Lung (tissue), 12 donors: ENCODE measurements around the gene HEMGN. TPM values are rescaled to one million over a fixed set of nuclear protein-coding genes. Genes with fewer than 3 reads are reported as not detected.

Experiments
- ATAC-seq: fragments of 200-7000 bp; cut with Tn5 transposase; one replicate; pipeline ENCODE4 v1.9.1; 2020; ENCODE audit warnings: moderate number of reproducible peaks; ENCODE audit not compliant: insufficient read depth, low FRiP score
- DNase-seq, 3 donors: peaks; one replicate each; pipeline ENCODE4 v3.0.0-alpha.2; 2013 to 2017
- H3K27ac ChIP-seq, 2 donors: one replicate each; pipeline ENCODE4 v1.5.1; 2013; ENCODE audit warnings: mild to moderate bottlenecking in 2 of 2, moderate library complexity in 2 of 2, control low read depth in 1 of 2, inconsistent platforms in 1 of 2, low read depth in 1 of 2, low read length in 1 of 2
- H3K27me3 ChIP-seq, 3 donors: one replicate each; pipeline ENCODE4 v1.5.1; 2013; ENCODE audit warnings: low read length in 2 of 3; ENCODE audit not compliant: control insufficient read depth in 3 of 3, insufficient read depth in 3 of 3
- H3K36me3 ChIP-seq, 4 donors: one replicate each; pipeline ENCODE4 v1.5.1; 2013; ENCODE audit warnings: low read length in 4 of 4, mild to moderate bottlenecking in 1 of 4, moderate library complexity in 1 of 4; ENCODE audit not compliant: control insufficient read depth in 4 of 4, insufficient read depth in 4 of 4
- H3K4me1 ChIP-seq, 5 donors: one replicate each; pipeline ENCODE4 v1.5.1; 2013; ENCODE audit warnings: low read length in 5 of 5, mild to moderate bottlenecking in 2 of 5, moderate library complexity in 1 of 5; ENCODE audit not compliant: control insufficient read depth in 5 of 5, insufficient read depth in 5 of 5
- H3K4me3 ChIP-seq: one replicate; pipeline ENCODE4 v1.5.1; 2013; ENCODE audit warnings: mild to moderate bottlenecking, control low read depth, moderate library complexity
- H3K9ac ChIP-seq, 2 donors: one replicate each; pipeline ENCODE4 v1.5.1; 2013; ENCODE audit warnings: low read length in 2 of 2, control low read depth in 1 of 2; ENCODE audit not compliant: insufficient read depth in 1 of 2
- H3K9me3 ChIP-seq, 4 donors: one replicate each; pipeline ENCODE4 v1.5.1; 2013; ENCODE audit warnings: low read length in 3 of 4, mild to moderate bottlenecking in 1 of 4, moderate library complexity in 1 of 4; ENCODE audit not compliant: control insufficient read depth in 4 of 4, insufficient read depth in 3 of 4
- CTCF ChIP-seq: IDR thresholded peaks from 2 replicates; pipeline ENCODE4 v1.5.1; 2012; ENCODE audit warnings: mild to moderate bottlenecking; ENCODE audit errors: control extremely low read depth, extremely low read depth
- WGBS, 2 donors: extraction: QIAGEN DNeasy Blood & Tissue Kit; methylation state at CpG; one replicate each; pipeline ENCODE4 v1.1.7; 2013; 5-methylcytosine and 5-hydroxymethylcytosine counted together
- polyA plus RNA-seq, 2 donors: library from polyadenylated mRNA; stranded (reverse); fragments of 200-250 nt; gene quantifications; one replicate each; pipeline ENCODE4 v1.2.1, GENCODE V29; 2013
- total RNA-seq, 2 donors: library from RNA; depleted of rRNA in 1 of 2; stranded (reverse); fragments of >200 nt in 1 of 2; gene quantifications; one replicate each; pipeline ENCODE4 v1.2.1, GENCODE V29; 2014 to 2021
- donor health status: control.
- donor health status: control.
- donor health status: Bipolar disorder and iron deficiency.
- donor health status: healthy.
- donor health status: DM: yes; HTN: yes; CAD: no.

HEMGN gene
- total and polyA plus RNA-seq, 4 donors: 0.14 to 21.6 (median 0.31) TPM

DNA sequence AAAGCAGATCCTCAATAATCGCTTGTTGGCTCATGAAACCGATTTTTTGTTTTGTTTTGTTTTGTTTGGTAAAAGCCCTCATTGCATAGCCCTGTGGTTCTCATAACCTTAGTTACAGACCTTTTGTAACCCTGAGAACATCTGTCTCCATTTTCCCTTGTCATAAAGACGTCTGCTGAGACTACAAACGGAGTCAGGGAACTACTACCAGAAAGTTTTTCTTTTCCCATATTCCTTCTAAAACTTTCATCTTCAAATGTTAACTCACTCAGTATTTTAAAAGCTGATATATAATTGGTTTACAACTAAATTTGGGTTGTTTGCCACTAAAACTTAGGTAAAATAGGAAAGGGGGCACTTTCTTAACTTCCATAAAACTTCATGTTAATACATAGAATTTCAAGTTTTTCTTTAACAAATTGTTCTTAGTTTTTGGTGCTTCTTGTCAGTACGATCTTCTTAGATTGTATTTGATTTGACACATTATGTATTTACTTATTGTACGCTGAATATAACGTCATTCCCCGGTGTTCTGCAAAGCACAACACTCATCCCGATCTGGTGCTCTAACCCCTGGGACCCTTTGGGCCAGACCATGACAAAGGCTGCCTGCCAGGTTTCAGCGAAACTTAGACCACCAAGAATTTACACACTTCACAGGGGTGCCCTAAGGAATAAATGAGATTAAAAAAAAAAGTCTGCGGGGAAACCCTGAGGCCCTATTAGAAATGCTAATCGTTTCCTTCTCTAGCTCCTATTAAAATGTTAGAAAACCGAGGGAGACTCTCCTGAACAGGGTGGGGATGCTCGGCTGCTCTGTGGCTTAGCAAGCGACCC is 44.1 kb upstream of the HEMGN start:
- 41 to 47% methylated on average over 15 of the region's 15 CpGs for WGBS, 2 donors
- ATAC-seq (no peak), DNase-seq (peak in 2 of 3 donors; percentile 7 to 15)
- Histone ChIP-seq H3K9me3 (no peaks in the 10 kb centered on the region), H3K27me3 (no peaks in the 10 kb centered on the region), H3K4me1 (peaks cover 0 to 20% (median 10%) of the 10 kb centered on the region in 5 donors), H3K36me3 (no peaks in the 10 kb centered on the region), H3K27ac (peak overlapping the region; percentile 69 to 81), H3K4me3 (peak overlapping the region; percentile 42), H3K9ac (peak overlapping the region in 1 of 2 donors; percentile 44)
- no peak for TF ChIP-seq CTCF

DNA sequence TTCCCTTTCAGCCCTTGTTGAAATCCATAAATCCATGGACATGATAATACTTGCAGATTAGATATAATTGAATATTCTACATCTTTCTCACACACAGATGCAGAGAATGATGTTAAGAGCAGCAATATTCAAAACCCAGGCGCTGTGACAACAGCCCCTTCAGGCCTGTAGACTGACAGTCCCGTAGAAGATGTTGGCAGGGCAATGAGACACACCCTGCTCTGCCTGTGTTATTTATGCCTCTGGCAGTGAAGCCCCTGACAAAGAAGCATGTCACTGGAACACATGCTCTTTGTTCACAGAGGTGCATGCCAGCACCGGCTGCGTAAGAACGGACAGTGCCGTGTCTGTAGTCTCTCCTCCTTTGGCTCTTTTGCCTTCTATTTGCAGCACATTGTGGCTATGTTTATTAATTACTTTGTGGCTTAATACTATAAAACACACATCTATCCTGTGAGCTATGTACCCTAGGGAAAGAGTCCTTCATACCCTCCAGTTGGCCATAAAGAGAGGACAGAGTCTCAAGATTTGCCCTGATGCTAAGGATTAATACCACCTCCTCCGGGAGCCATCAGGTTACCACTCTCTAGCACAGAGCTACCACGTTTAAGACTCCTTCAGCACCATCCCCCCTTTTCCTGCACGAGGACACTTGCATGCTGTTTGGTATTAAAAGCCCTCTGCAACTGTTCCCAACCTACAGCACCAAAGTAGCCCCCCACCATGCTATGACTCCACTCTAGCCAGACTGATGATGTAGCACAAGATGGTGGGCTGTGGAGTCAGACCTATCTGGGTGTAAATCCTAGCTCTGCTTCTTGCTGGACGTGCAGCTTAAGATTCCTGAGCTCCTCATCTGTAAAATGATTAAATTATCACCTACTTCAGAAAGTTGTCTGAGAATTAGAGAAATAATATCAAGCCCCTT is 43.2 kb upstream of the HEMGN start:
- 80% methylated on average over 10 of the region's 10 CpGs for WGBS, 2 donors
- no peak for ATAC-seq
- H3K9ac ChIP-seq: no peak overlapping the region

DNA sequence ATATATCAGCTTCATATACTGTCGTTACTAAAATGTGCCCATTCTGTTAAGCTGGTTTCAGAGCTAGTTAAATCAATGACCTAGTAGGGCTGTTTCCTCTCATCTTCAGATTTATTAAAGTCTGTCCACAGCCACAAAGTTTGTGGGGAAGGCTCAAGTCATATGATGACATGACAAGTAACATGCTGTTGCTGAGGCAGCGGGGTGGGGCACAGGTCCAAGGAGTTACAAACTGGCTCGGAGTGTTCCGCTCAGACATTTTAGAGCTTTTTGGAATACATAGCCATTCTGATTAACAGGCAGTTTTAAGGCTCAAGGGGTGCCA is 42.5 kb upstream of the HEMGN start:
- Histone ChIP-seq H3K9me3 (no peaks in the 10 kb centered on the region), H3K36me3 (no peaks in the 10 kb centered on the region), H3K4me1 (peaks cover 0 to 10% (median 0%) of the 10 kb centered on the region in 5 donors), H3K27me3 (no peaks in the 10 kb centered on the region), H3K4me3 (no peak overlapping the region), H3K27ac (no peak overlapping the region), H3K9ac (no peak overlapping the region)
- DNase-seq (peak in 2 of 3 donors; percentile 20 to 23), ATAC-seq (no peak)
- TF ChIP-seq CTCF: no peak
- 82 to 88% methylated on average over 4 of the region's 4 CpGs for WGBS, 2 donors

More for the DNA sequence above, 43.2 kb upstream of the HEMGN start:
- H3K27me3 ChIP-seq: no peaks in the 10 kb centered on the region
- H3K9me3 ChIP-seq: no peaks in the 10 kb centered on the region
- H3K27ac ChIP-seq: peak overlapping the region; percentile 13 to 61
- no peak for DNase-seq
- no peaks in the 10 kb centered on the region for H3K36me3 ChIP-seq
- peaks cover 0 to 13% (median 6%) of the 10 kb centered on the region in 5 donors for H3K4me1 ChIP-seq
- no peak for TF ChIP-seq CTCF
- no peak overlapping the region for H3K4me3 ChIP-seq
